IMR-90 (cell line): ENCODE data around the gene YBX2. TPM values are rescaled to one million over a fixed set of nuclear protein-coding genes. Genes with fewer than 3 reads are reported as not detected.
A peak's percentile ranks its signal among the peaks of the same experiment; 100 is the strongest.

Source experiments
- ATAC-seq: fragments of 200-7000 bp; cut with Tn5 transposase; 2 replicates; pipeline ENCODE4 v1.9.1; 2020; ENCODE audit warnings: low read depth, mild to moderate bottlenecking, moderate library complexity
- BruUV-seq: library from RNA; stranded (reverse); fragments of 400-500 nt; replicated peaks from 2 replicates; lab custom pipeline; 2021; lab: Mats Ljungman, UMichigan
- CTCF ChIA-PET: fragments of 300-600 bp; formaldehyde crosslinking; extraction: SDS; loops from one replicate; lab custom pipeline; 2021; ENCODE audit warnings: antibody characterized with exemption; lab: Yijun Ruan, JAX
- POLR2A ChIA-PET: fragments of 300-600 bp; sonication (Branson Sonifier 250); formaldehyde crosslinking; loops from one replicate; lab custom pipeline; 2022; ENCODE audit warnings: antibody characterized with exemption; ENCODE audit not compliant: unreplicated experiment; lab: Charles Lee
- DNase-seq: peaks from one replicate; pipeline ENCODE4 v3.0.0; 2013
- H2AFZ ChIP-seq: replicated peaks from 2 replicates; pipeline ENCODE3; 2013; ENCODE audit warnings: low read length, mild to moderate bottlenecking; ENCODE audit not compliant: poor library complexity
- H2AK5ac ChIP-seq: 2 replicates; pipeline ENCODE4 v1.6.1; 2013; ENCODE audit warnings: low read depth, low read length, inconsistent platforms
- H2AK9ac ChIP-seq: replicated peaks from 2 replicates; pipeline ENCODE3; 2013; ENCODE audit warnings: mild to moderate bottlenecking, low read depth, low read length, moderate library complexity; ENCODE audit not compliant: poor library complexity
- H2BK120ac ChIP-seq: 2 replicates; pipeline ENCODE4 v1.6.1; 2013; ENCODE audit warnings: low read depth, low read length, inconsistent platforms
- H2BK15ac ChIP-seq: 3 replicates; pipeline ENCODE4 v1.6.1; 2013; ENCODE audit warnings: low read depth, low read length, inconsistent platforms
- H2BK20ac ChIP-seq: 2 replicates; pipeline ENCODE4 v1.6.1; 2013; ENCODE audit warnings: low read depth, mild to moderate bottlenecking, inconsistent platforms, low read length, moderate library complexity
- H2BK5ac ChIP-seq: 2 replicates; pipeline ENCODE4 v1.6.1; 2013; ENCODE audit warnings: mild to moderate bottlenecking, low read depth, low read length, inconsistent platforms; ENCODE audit not compliant: poor library complexity, severe bottlenecking
- H3K14ac ChIP-seq: replicated peaks from 2 replicates; pipeline ENCODE4 v1.6.1; 2013; ENCODE audit warnings: low read depth, low read length, inconsistent platforms
- H3K18ac ChIP-seq: 2 replicates; pipeline ENCODE4 v1.6.1; 2013; ENCODE audit warnings: low read depth, low read length, control low read depth
- H3K23ac ChIP-seq: 2 replicates; pipeline ENCODE4 v1.6.1; 2013; ENCODE audit warnings: low read depth, low read length, inconsistent platforms
- H3K27ac ChIP-seq: 2 replicates; pipeline ENCODE4 v1.5.1; 2013; ENCODE audit warnings: mild to moderate bottlenecking, control low read depth, low read length; ENCODE audit not compliant: insufficient read depth
- H3K27me3 ChIP-seq: 2 replicates; pipeline ENCODE4 v1.6.1; 2013; ENCODE audit warnings: low read length; ENCODE audit not compliant: control insufficient read depth, insufficient read depth
- H3K36me3 ChIP-seq: 2 replicates; pipeline ENCODE4 v1.6.1; 2013; ENCODE audit warnings: low read length, mixed read lengths; ENCODE audit not compliant: control insufficient read depth, insufficient read depth
- H3K4ac ChIP-seq: 2 replicates; pipeline ENCODE4 v1.6.1; 2013; ENCODE audit warnings: low read depth, low read length, inconsistent platforms
- H3K4me1 ChIP-seq: 2 replicates; pipeline ENCODE4 v1.6.1; 2013; ENCODE audit warnings: low read length, mixed read lengths; ENCODE audit not compliant: control insufficient read depth, insufficient read depth
- H3K4me2 ChIP-seq: 2 replicates; pipeline ENCODE4 v1.6.1; 2013; ENCODE audit warnings: low read depth, mild to moderate bottlenecking, control low read depth, low read length, moderate library complexity
- H3K4me3 ChIP-seq: 2 replicates; pipeline ENCODE4 v1.5.1; 2013; ENCODE audit warnings: low read depth, mild to moderate bottlenecking, control low read depth, low read length, moderate library complexity; ENCODE audit not compliant: insufficient read depth
- H3K56ac ChIP-seq: 2 replicates; pipeline ENCODE4 v1.6.1; 2013; ENCODE audit warnings: low read length, inconsistent platforms; ENCODE audit not compliant: insufficient read depth; ENCODE audit errors: extremely low read depth
- H3K79me1 ChIP-seq, 2 experiments: 2 replicates each; pipeline ENCODE4 v1.6.1; 2013; ENCODE audit warnings: low read length in 2 of 2, inconsistent platforms in 1 of 2, low read depth in 1 of 2
- H3K9ac ChIP-seq: 2 replicates; pipeline ENCODE4 v1.6.1; 2013; ENCODE audit warnings: low read depth, low read length, control low read depth
- H3K9me1 ChIP-seq: 2 replicates; pipeline ENCODE4 v1.6.1; 2013; ENCODE audit warnings: low read length, inconsistent platforms; ENCODE audit not compliant: insufficient read depth
- H3K9me3 ChIP-seq: 2 replicates; pipeline ENCODE4 v1.6.1; 2013; ENCODE audit warnings: low read length; ENCODE audit not compliant: control insufficient read depth, insufficient read depth
- H4K20me1 ChIP-seq: 2 replicates; pipeline ENCODE4 v1.6.1; 2013; ENCODE audit warnings: low read length, inconsistent platforms; ENCODE audit not compliant: insufficient read depth
- H4K5ac ChIP-seq: 2 replicates; pipeline ENCODE4 v1.6.1; 2013; ENCODE audit warnings: mild to moderate bottlenecking, low read depth, low read length, control low read depth
- H4K8ac ChIP-seq, 2 experiments: 2 replicates each; pipeline ENCODE4 v1.6.1; 2013; ENCODE audit warnings: low read depth in 2 of 2, low read length in 2 of 2, control low read depth in 1 of 2, inconsistent platforms in 1 of 2
- H4K91ac ChIP-seq: 2 replicates; pipeline ENCODE4 v1.6.1; 2013; ENCODE audit warnings: low read depth, low read length, inconsistent platforms; ENCODE audit not compliant: insufficient read depth
- BHLHE40 ChIP-seq: fragments of 150-350 bp; IDR thresholded peaks from 2 replicates; pipeline ENCODE4 v1.6.1; 2016; ENCODE audit warnings: mild to moderate bottlenecking, low read depth, low read length
- CEBPB ChIP-seq: IDR thresholded peaks from 2 replicates; pipeline ENCODE4 v1.6.1; 2012; ENCODE audit warnings: low read depth, low read length, improper control_type of control experiment
- CHD1 ChIP-seq: IDR thresholded peaks from 2 replicates; pipeline ENCODE4 v1.6.1; 2012; ENCODE audit warnings: low read depth, low read length, improper control_type of control experiment
- CTCF ChIP-seq: conservative IDR thresholded peaks from 2 replicates; pipeline ENCODE4 v1.5.1; 2012; ENCODE audit warnings: mild to moderate bottlenecking, low read depth, low read length, improper control_type of control experiment
- ELK1 ChIP-seq: fragments of 150-350 bp; IDR thresholded peaks from 2 replicates; pipeline ENCODE4 v1.6.1; 2016; ENCODE audit warnings: low read depth, mild to moderate bottlenecking, low read length, moderate library complexity, borderline replicate concordance
- FOS ChIP-seq: fragments of 150-350 bp; IDR thresholded peaks from 2 replicates; pipeline ENCODE4 v1.6.1; 2016; ENCODE audit warnings: low read depth, low read length
- MAFK ChIP-seq: IDR thresholded peaks from 2 replicates; pipeline ENCODE4 v1.6.1; 2012; ENCODE audit warnings: low read depth, low read length, improper control_type of control experiment
- MAZ ChIP-seq: IDR thresholded peaks from 2 replicates; pipeline ENCODE4 v1.6.1; 2012; ENCODE audit warnings: low read depth, mild to moderate bottlenecking, low read length, improper control_type of control experiment, moderate library complexity, borderline replicate concordance
- MXI1 ChIP-seq: IDR thresholded peaks from 2 replicates; pipeline ENCODE4 v1.6.1; 2012; ENCODE audit warnings: low read depth, mild to moderate bottlenecking, low read length, moderate library complexity, borderline replicate concordance
- NFE2L2 ChIP-seq: fragments of 150-350 bp; IDR thresholded peaks from 2 replicates; pipeline ENCODE4 v1.6.1; 2016; ENCODE audit warnings: low read depth, mild to moderate bottlenecking, low read length
- POLR2A ChIP-seq: IDR thresholded peaks from 2 replicates; pipeline ENCODE4 v1.6.1; 2012; ENCODE audit warnings: mild to moderate bottlenecking, low read depth, low read length
- RAD21 ChIP-seq: IDR thresholded peaks from 2 replicates; pipeline ENCODE4 v1.6.1; 2012; ENCODE audit warnings: low read length, improper control_type of control experiment
- RCOR1 ChIP-seq: IDR thresholded peaks from 2 replicates; pipeline ENCODE4 v1.6.1; 2012; ENCODE audit warnings: mild to moderate bottlenecking, low read length, improper control_type of control experiment; ENCODE audit not compliant: insufficient replicate concordance
- RFX5 ChIP-seq: IDR thresholded peaks from 2 replicates; pipeline ENCODE4 v1.8.0; 2012; ENCODE audit warnings: low read depth, mild to moderate bottlenecking, low read length, moderate library complexity
- SMC3 ChIP-seq: fragments of 150-350 bp; IDR thresholded peaks from 2 replicates; pipeline ENCODE4 v1.6.1; 2016; ENCODE audit warnings: low read depth, mild to moderate bottlenecking, antibody characterized with exemption, low read length, moderate library complexity
- USF2 ChIP-seq: fragments of 150-350 bp; IDR thresholded peaks from 2 replicates; pipeline ENCODE4 v1.6.1; 2017; ENCODE audit warnings: mild to moderate bottlenecking, antibody characterized with exemption, low read length, low read depth
- WGBS, 2 experiments: methylation state at CpG; one replicate each; pipeline versions ENCODE4 v1.1.5 to v1.1.7; 2013; ENCODE audit warnings: missing lambda C conversion rate in 2 of 2; ENCODE audit not compliant: insufficient read length in 1 of 2; ENCODE audit errors: extremely low coverage in 2 of 2; 5-methylcytosine and 5-hydroxymethylcytosine counted together
- dilution Hi-C: fragments of 300-500 bp; cut with HindIII; formaldehyde crosslinking; loops from one replicate; pipeline ENCODE4 v1.14.3; 2018; ENCODE audit warnings: low sequenced_read_pairs; ENCODE audit not compliant: unreplicated experiment
- in situ Hi-C: fragments of 300-500 bp; cut with MboI; formaldehyde crosslinking; loops from 3 replicates; pipeline ENCODE4 v1.14.3; 2019; ENCODE audit warnings: low sequenced_read_pairs, inconsistent platforms, mixed read lengths
- intact Hi-C: fragments of 100-400 bp; cut with micrococcal nuclease; formaldehyde crosslinking; loops from 2 replicates; pipeline ENCODE4 v1.10.0; 2022
- polyA plus RNA-seq, 3 experiments: library from polyadenylated mRNA; depleted of rRNA; stranded (reverse); fragments of >200 nt; gene quantifications; 2 replicates each; pipeline ENCODE4 v1.2.3, GENCODE V29; 2012; ENCODE audit warnings: low replicate concordance in 1 of 3
- total RNA-seq: library from RNA; depleted of rRNA; stranded (reverse); fragments of >200 nt; gene quantifications from 2 replicates; pipeline ENCODE4 v1.2.3, GENCODE V29; 2012

The YBX2 gene
- total and polyA plus RNA-seq, 2 of the 4 experiments (the other 2 are of a cell fraction), result 0.17 TPM; not detected in 1

GRCh38 chr17:7322520-7323194 is 28.2 kb upstream of the YBX2 start:
- no TSS peak for BruUV-seq
- Histone ChIP-seq H2BK5ac (no peak overlapping the region), H4K8ac (no peak overlapping the region), H3K23ac (no peak overlapping the region), H2AFZ (peak overlapping the region; percentile 14), H2BK20ac (no peak overlapping the region), H3K9me3 (no peaks in the 10 kb centered on the region), H2BK120ac (no peak overlapping the region), H4K91ac (no peak overlapping the region), H2BK15ac (no peak overlapping the region), H3K36me3 (peaks cover 72% of the 10 kb centered on the region), H3K4me2 (no peak overlapping the region), H3K79me1 (peaks cover under 1 to 16% of the 10 kb centered on the region in 2 experiments; a peak in 2 of 4 replicates), H3K14ac (no peak overlapping the region), H4K5ac (no peak overlapping the region), H3K4ac (no peak overlapping the region), H4K20me1 (peaks cover 7% of the 10 kb centered on the region), H2AK9ac (no peak overlapping the region), H3K56ac (no peak overlapping the region), H3K9me1 (no peaks in the 10 kb centered on the region), H3K4me3 (no peak overlapping the region), H2AK5ac (no peak overlapping the region), H3K18ac (no peak overlapping the region), H3K27ac (no peak overlapping the region), H3K4me1 (no peaks in the 10 kb centered on the region), H3K27me3 (no peaks in the 10 kb centered on the region), H3K9ac (no peak overlapping the region)
- no peak for TF ChIP-seq SMC3
- no peak for TF ChIP-seq USF2
- TF ChIP-seq CEBPB, result no peak
- no peak for TF ChIP-seq FOS
- no peak for TF ChIP-seq ELK1
- no peak for TF ChIP-seq MAZ
- no peak for TF ChIP-seq CTCF
- no peak for TF ChIP-seq MAFK
- TF ChIP-seq MXI1, result no peak
- no peak for TF ChIP-seq RAD21
- no peak for TF ChIP-seq CHD1
- TF ChIP-seq RCOR1, result no peak
- TF ChIP-seq POLR2A, result no peak
- TF ChIP-seq NFE2L2, result no peak
- no peak for TF ChIP-seq RFX5
- no peak for TF ChIP-seq BHLHE40
- CTCF ChIA-PET, result no interaction called here
- dilution Hi-C loops (no loop called here), in situ Hi-C loops (no loop called here), intact Hi-C loops (loop anchor here (10.0 kb wide), 1 partner anchor 242 kb away; the partner anchor contains the start of gene SENP3)
- 93% methylated on average over 3 of the region's 22 CpGs; no CpG with 5 or more reads in 1 of the 2 experiments for WGBS, 2 experiments
- POLR2A ChIA-PET, result no interaction called here
- no peak for ATAC-seq
- DNase-seq, result no peak
